Panc1 (cell line): ENCODE measurements around the gene TEX52.

Experiments
- POLR2AphosphoS5 ChIP-seq: IDR thresholded peaks from 2 replicates; pipeline ENCODE4 v1.6.1; 2012; ENCODE audit warnings: mild to moderate bottlenecking, low read depth, low read length, moderate library complexity
- TF ChIP-seq, protein P1 (sequence below): fragments of 450-650 bp; IDR thresholded peaks from 2 replicates; pipeline ENCODE4 v1.5.1; 2017; ENCODE audit warnings: mild to moderate bottlenecking

DNA sequence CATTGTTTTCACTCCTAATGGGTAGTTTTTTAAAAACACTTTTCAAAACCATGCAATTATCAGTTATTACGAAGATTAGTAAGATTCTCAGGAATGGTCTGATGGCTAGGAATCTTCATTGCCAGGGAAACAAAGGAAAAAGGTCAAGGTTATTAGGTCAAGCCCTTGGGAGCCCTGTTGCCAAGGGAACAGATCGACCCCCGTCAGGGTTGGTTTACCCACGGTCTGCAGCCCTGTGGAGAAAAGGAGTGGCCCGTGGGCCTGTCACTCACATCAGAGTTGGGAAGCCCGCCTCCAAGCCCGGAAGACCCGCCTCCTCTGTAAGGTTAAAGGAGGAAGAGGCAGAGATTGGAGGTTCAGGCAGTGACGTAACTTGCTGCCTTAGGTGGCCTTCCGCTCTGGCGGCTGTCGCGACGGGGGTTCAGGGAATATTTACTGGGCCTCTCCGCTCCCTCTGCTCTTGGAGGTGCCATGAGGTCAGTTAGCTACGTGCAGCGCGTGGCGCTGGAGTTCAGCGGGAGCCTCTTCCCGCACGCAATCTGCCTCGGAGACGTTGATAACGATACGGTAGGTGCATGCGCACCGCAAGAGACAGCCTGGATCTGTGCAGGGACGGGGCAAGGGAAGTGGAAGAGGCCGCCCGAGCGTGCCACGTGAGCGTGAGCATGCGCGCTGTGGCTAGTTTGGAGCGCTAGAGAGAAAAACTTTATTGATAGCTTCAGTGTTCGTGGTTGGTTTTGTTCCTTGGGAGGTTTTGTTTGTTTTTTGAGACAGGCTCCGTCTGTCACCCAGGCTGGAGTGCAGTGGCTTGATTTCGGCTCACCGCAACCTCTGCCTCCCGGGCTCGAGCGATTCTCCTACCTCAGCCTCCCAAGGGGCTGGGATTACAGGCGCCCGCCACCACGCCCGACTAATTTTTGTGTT is 44.3 kb downstream of the TEX52 start, which contains the start of gene ITFG2:
- TF ChIP-seq, protein P1, sequence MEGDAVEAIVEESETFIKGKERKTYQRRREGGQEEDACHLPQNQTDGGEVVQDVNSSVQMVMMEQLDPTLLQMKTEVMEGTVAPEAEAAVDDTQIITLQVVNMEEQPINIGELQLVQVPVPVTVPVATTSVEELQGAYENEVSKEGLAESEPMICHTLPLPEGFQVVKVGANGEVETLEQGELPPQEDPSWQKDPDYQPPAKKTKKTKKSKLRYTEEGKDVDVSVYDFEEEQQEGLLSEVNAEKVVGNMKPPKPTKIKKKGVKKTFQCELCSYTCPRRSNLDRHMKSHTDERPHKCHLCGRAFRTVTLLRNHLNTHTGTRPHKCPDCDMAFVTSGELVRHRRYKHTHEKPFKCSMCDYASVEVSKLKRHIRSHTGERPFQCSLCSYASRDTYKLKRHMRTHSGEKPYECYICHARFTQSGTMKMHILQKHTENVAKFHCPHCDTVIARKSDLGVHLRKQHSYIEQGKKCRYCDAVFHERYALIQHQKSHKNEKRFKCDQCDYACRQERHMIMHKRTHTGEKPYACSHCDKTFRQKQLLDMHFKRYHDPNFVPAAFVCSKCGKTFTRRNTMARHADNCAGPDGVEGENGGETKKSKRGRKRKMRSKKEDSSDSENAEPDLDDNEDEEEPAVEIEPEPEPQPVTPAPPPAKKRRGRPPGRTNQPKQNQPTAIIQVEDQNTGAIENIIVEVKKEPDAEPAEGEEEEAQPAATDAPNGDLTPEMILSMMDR, result no peak
- peak; percentile 96 for TF ChIP-seq POLR2AphosphoS5
